Posterior cingulate gyrus (tissue), 11 donors: ENCODE measurements around the gene GRIN1.

ENCODE experiments used
- DNase-seq, 10 donors: peaks; one replicate each; pipeline versions ENCODE4 v3.0.0 to v3.0.0-alpha.2; 2020 to 2021; ENCODE audit warnings: mixed read lengths in 3 of 10
- intact Hi-C: fragments of 100-400 bp; cut with DNase I; formaldehyde crosslinking; loops from one replicate; pipeline ENCODE4 v1.15.1; 2023

Gene GRIN1

DNA sequence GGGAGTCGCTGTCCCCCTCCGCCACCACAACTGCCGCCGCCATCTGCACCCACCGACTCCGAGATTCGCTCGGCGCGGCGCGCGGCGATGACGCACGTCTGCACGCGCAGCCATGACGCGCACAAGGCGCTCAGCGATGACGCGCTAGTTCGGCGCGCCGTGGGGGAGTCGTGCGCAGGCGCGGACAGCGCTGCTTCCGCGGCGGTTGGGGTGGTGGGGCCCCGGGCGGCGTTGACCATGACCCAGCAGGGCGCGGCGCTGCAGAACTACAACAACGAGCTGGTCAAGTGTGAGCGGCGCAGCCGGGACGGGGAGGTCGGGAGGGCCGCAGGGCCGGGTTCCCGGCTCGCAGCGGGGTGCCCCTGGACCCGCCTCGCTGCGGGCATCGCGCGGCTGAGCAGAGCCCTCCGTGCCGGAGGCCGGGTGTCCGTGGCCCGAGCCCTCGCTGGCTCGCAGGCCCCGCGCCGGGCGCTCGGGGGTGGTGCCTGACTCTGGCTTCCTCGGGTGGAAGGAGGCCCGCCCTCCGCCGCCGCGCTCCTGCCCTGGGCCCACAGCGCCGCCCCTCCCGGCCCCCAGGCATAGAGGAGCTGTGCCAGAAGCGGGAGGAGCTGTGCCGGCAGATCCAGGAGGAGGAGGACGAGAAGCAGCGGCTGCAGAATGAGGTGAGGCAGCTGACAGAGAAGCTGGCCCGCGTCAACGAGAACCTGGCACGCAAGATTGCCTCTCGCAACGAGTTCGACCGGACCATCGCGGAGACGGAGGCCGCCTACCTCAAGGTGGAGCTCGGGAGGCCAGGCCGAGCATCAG, 49.7 kb downstream of the GRIN1 start, which contains the start of the genes ANAPC2 and SSNA1:
Gene ANAPC2, minus strand, starts transcription at position 71 of the 807 bp plus-strand sequence. Its CDS starts 28 bp downstream, at position 43.
Gene SSNA1, plus strand, starts transcription at position 187 of the 807 bp plus-strand sequence. Its CDS starts 51 bp downstream, at position 238.
- peak; percentile 85 to 98 (median 90) for DNase-seq
- intact Hi-C loops, result loop anchor here (1.0 to 5.0 kb wide), 3 partner anchors 17 to 49 kb away; partner anchors contain the start of genes NDOR1, RNF208 and TMEM203

DNA sequence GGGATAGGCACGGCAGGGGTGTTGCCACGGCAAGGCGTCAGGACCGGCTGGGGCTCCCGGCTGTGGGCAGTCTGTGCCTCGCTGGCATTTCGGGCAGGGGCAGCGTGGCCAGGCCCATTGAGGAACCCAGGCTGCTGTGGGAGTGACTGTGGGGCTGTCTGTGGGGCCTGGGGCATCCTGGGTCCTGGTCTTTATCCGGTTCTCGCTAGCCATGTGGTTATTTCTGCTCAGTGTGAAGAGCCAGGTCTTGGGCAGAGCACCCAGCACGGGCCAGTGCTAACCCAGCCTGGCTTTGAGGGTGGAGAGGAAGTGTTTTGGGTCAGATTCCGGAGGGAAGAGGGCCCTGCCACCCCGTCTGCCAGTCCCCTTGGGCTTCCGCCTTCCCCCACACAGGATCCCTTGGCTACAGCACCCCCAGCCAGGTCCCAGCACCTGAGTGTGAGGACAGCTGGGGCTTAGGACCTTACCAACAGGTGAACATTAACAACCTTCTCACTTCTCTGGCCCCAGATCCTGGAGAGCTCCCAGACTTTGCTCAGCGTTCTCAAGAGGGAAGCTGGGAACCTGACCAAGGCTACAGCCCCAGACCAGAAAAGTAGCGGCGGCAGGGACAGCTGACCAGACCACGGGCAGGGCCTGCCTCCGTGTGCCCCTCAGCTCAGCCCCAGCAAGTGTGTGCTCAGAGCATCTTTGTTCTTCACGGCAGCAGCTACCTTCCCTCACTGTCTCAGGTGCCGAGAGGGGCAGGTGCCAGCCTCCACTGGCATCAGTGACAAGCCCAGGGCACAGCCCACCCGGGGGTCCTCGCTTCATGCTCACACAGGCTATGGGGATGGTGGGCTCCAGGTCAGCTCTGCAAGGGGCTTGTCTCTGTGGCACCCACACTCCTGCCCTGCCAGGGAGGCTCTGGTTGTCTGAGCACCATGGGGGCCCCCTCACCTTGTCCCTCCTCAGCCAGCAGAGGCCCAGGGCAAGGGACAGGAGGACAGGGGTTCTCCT, 50.6 kb downstream of the GRIN1 start:
- DNase-seq, result no peak
- intact Hi-C loops, result loop anchor here (2.0 to 5.0 kb wide), 2 partner anchors 33 to 48 kb away; partner anchors contain the start of gene RNF208

DNA sequence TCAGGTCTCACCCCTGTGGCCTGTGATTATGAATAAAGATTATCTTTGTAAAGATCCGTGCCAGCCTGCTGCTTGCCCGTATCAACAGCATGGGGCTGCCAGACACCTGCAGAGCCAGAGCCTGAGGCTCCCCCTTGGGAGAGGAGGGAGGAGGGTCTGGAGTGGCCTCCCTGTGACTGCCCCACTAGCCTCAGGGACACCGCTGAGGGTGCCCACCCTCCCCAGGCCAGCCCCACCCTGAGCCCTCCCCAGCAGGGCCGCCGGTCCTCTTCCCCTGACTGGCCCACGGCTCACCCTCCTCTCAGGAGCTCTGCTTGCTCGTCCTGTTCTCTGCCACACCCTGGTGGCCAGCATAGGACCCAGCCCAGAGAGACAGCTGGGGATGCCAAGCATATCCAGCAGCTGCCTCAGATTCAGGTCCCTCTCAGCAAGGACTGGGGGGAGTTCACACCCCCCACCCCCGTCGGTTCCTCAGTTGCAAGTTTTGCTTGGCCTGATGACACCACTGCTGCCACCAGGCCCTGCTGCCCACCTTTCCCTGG, 51.4 kb downstream of the GRIN1 start:
- no peak for DNase-seq
- intact Hi-C loops, result no loop called here

DNA sequence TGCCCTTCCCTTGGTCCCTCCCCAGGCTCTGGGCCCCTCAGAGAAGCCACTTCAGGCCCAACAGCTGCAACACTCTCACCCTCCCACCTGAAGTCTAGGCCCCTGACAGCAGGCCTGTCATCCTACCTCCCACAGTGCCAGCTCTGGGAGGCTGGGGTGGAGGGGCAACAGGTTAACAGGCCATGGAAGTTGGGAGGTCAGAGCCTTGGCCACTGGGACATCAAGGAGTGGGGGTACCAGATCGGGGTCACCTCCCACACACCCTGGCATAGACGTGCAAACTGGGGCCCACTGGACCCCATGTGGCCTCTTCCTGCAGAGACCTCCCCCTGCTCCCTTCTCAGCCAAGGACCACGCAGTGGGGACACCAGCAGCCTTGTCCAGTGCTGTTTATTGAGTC, 52.3 kb downstream of the GRIN1 start:
- no peak for DNase-seq
- intact Hi-C loops, result no loop called here

DNA sequence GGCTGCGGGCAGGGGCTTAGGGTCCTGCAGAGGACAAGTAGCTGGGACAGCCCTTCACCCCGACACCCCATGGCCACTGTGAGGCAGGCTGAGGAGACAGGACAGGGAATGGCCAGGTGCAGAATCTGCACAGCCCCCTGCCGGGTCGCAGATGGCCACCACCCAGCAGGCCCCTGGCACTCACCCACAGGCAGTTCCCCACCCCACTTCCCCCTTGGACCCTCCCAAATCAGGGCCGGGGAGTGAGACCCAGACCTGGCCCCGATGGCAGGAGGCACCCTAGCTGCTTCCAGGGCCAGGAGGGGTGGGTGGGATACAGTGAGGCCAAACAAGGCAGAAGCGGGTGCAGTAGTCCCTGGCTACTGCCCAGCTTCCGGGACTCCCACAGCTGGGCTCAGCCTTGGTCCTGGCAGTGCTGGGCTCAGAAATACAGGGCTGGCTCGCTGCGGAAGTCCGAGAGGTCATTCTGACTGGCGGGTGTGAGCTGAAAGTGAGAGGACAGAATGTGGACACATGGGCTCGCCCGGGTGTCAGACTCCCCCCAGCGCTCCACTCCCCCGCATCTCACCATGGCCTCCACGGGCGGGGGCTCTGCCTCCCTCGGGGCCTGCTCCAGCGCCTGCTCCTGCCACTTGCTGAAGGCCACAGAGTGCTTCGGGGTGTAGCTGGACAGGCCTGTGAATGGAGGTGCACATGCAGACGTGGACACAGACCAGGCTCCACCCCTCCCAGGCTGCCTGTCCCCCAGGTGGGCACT, 52.9 kb downstream of the GRIN1 start:
- intact Hi-C loops, result no loop called here
- DNase-seq, result peak in 9 of 10 donors; percentile 49 to 96 (median 68)

DNA sequence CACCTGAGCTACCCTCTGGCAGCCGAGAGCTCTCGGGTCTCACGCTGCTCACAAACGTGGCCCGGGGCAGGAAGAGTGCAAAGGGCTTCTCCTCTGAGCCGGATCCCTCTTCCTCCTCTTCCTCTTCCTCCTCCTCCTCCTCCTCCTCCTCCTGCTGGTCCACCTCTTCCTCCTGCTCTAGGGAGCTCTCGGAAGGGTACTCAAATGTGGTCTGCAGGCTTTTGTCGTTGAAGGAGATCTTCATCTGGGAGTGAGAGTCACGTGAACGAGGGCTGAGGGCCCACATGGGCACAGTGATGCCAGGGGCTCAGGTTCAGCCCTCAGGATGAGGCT, 53.5 kb downstream of the GRIN1 start:
- no peak for DNase-seq
- intact Hi-C loops, result no loop called here

DNA sequence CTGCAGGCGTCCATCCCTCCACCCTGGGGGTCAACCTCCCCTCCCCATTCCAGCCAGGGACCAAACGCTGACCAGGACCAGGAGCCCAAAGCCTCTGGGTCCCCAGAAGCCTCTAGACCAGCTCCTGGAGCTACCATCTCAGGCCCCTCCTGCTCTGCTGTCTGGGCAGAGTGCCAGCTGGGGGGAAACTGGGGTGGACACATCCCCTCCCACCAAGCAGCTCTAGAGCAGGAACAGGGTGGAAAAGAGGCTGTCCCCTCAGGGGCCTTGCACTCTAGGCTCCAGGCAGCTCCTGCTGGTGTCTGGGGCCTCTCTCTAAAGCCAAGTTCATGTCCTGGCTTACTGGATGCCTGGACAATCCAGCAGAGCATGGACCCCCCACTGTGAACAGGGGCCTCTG, 53.9 kb downstream of the GRIN1 start:
- intact Hi-C loops, result no loop called here

DNA sequence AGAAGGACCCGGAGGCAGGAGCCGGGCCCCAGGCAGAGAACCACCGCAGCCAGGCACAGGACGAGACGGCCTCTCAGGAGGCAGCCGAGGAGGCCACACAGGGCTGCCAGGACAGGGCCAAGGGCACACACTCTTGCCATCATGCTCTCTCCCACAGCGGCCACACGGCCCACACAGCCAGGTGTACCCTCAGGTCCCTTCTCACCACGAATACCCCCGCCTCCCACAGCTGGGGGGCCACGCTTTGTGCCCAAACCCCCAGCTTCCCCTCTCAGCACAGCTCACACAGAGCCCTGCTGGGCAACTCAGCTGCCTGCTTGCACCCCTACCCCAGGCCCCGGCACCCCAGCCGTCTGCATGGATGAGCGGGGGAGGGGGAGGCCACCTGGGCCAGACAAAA, 54.8 kb downstream of the GRIN1 start:
- DNase-seq, result peak in 1 of 10 donors; percentile 84
- intact Hi-C loops, result no loop called here

More for the DNA sequence above, 53.9 kb downstream of the GRIN1 start:
- no peak for DNase-seq

DNA sequence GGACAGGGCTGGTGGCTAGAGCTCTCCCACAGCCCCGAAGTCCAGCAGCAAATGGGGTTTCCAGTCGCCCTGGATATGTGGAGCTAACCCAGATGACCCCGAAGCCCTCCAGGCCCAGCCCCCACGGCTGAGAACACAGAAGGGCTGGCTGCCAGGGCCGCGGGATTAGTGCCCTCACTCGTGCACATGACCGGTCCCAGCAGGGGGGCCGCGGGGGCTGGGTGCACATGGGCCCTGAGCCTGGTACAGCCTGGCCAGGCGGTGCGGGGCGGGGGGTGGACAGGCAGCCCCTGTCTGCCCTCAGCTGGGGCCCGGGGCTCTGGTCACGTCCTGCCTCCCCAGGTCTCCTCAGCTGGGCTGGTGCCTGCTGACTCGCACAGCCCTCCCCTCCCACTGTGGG, 55.4 kb downstream of the GRIN1 start:
- intact Hi-C loops, result no loop called here
- peak; percentile 82 to 99 (median 93) for DNase-seq

DNA sequence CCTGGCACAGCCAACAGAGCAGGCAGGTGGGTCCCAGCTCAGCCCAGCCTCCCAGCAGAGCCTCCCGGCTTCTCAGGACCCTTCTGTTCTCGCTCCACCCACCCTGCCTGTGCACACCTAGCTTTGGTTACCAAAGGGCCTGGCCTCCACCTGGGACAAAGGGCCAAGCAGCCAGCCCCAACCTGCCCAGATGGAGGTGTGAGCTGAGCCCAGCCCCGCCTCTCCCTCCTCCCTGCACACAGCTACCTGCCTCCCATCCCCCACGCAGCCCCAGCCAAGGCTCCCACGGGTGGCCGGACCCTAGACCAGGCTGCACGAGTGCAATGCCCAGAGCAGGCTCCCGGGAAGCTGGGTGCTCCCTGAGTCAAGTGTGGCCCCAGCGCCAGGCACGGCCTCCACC, 56.0 kb downstream of the GRIN1 start:
- intact Hi-C loops, result no loop called here
- peak in 1 of 10 donors; percentile 83 for DNase-seq

DNA sequence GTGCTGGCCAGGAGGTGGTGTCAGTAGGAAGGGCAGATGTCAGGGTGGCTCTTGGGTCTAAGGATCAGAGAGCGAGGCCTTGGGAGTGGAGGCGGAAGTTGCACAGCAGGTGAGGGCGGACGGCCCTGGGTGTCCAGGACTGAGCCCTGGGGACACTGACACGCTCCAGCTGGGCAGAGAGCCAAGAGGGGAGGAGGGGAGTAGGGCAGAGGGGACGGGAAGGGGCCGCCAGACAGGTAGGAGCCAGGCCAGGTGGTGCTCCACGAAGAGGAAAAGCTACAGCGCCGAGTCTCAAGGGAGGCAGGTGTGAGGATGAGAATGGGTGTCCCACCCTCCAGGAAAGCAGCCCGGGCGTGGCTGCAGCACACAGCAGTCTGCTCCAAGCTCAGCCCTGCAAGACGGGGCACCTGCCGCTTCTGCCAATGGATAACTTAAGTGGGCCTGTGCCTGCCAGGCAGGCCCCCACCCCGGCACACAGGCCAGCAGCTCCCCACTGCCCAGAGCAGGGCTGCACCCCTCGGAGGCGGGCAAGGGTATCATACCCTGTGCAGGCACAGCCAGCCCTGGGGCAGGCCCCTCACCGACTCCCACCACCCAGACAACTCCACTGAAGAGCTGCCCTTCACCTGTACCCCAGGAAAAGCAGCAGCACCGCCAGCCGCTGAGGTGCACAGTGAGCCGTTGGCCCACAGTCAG, 56.7 kb downstream of the GRIN1 start:
- peak in 1 of 10 donors; percentile 86 for DNase-seq
- intact Hi-C loops, result no loop called here

DNA sequence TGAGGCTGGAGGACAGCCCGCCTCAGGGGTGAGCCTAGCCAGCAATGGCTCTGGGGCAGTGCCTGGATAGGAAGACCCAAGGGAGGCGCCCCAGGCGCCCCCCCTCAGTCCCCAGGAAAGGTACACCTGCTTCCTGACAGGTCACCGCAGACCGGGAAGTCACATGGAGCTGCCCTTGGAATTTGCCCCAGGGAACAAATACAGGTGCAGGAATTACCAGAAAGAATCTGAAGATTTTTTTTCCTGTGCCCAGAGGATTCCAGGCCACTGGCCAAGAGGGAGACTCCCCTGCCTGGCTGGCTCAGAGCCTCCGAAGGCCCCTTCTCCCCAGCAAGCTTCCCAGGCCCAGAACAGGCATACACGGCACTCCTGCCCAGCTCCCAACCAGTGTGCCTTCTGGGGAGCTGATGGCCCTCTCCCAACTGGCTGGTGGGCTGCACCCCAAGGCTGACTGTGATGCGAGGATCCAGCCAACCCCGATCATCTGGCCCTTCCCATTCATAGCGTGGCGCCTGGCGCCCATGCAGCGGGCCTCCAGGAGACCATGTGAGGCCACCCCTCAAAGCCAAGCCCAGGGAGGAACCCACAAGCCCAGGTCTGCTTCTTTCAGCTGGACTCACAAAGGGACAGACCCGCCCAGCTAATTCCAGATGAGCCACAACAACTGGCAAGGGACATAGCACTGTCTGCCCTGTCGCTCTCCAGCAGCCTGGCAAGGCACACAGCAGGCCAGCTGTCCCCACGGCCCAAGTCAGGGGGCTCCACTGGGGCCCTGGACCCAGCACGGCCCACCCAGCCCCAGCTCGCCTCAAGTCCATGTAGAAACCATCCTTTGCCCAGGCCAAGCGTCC, 59.3 kb downstream of the GRIN1 start:
- peak in 1 of 10 donors; percentile 83 for DNase-seq
- intact Hi-C loops, result no loop called here

DNA sequence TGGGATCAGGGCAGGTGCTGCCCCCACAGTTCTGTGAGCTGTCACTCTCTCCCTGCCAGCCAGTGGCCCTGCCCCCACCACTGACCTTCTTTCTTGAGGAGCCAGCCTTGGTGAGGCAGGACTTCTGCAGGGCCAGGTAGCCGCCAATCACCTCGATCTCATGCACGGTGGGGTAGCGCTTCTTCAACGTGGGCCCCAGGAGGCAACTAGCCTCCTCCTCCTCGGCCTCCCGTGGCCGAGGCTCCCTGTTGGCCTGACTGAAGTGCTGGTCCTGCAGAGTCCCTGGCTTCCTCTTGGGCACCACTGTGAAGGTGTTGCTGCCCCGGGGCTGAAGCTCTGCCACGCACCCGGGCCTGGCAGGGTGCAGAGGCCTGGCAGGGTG, 59.9 kb downstream of the GRIN1 start:
- peak in 1 of 10 donors; percentile 84 for DNase-seq
- intact Hi-C loops, result no loop called here

DNA sequence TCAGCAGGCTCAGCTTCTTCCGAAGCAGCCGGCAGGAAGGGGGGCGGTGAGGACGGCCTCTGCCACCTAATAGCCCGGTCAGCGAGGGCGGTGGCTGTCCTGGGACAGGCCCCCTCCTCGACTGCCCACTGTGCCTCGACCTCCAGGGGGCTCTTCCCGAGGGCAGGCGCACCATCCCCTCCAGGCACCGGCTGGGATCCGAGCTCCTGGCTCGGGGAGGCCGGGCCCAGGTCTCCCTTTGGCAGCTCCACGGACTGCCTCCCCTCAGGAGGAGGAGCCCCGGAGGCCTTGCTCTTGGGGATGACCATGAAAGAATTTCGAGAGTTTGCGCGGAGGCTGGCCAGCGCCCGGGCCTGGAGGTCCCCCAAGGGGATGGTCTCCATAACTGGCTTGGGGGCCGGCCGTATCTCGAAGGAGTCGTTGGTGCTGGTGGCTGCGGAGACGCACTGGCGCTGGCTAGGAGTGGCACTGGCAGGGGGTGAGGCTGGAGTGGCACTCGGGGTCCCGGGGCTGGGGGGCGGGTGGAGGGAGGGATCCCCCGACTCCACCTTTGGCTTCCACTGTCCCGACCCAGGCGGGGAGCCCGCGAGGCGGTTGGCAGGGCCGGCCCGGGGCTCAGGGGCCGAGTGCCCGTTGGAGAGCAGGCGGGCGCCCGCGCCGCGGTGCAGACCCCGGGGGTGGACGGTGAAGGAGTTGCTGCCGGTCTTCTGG, 60.6 kb downstream of the GRIN1 start:
- intact Hi-C loops, result no loop called here
- peak in 1 of 10 donors; percentile 81 for DNase-seq

DNA sequence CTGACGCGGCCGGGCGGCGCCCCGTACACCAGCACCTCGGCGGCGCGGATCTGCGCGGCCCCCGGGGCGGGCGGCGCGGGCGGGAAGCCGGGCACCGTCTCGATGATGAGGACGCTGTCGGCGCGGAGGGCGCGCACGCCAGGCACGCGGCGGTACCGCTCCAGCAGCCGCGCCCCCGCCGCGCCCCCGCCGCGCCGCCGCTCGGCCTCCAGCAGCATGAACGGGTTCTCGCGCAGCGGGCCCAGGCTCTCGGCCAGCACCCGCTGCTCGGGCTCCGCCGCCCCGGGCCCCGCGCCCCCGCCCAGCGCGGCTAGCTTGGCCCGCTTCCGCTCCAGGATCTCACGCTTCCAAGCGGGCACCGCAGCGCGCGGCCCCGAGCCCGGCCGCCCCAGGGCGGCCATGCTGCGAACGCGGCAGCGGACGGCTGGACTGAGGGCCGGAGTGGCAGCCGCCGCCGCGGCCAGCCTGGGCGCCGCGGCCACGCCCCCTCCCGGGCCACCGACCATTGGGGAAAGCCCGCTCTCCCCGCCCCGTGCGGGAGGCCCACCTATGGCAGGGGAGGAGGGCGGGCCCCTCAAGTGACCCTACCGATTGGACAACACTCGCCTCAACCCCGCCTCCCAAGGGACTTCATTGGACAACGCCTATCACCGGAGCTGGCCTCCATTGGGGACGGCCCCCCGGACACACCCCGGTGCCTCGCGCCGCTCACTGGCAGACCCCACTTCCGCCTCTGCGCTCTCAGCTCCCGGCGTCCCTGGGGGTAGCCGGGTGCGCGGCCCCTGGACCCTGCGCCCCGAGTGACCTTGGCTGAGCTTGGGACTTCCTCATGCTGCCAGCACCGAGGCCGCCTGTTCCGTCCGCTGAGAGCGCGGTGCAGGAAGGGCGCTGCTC, 61.6 kb downstream of the GRIN1 start, which contains the start of gene TPRN:
Gene TPRN, minus strand, starts transcription at position 431 of the 894 bp plus-strand sequence. Its CDS starts 30 bp downstream, at position 401.
- intact Hi-C loops, result no loop called here
- peak; percentile 98 to 100 (median 100) for DNase-seq

DNA sequence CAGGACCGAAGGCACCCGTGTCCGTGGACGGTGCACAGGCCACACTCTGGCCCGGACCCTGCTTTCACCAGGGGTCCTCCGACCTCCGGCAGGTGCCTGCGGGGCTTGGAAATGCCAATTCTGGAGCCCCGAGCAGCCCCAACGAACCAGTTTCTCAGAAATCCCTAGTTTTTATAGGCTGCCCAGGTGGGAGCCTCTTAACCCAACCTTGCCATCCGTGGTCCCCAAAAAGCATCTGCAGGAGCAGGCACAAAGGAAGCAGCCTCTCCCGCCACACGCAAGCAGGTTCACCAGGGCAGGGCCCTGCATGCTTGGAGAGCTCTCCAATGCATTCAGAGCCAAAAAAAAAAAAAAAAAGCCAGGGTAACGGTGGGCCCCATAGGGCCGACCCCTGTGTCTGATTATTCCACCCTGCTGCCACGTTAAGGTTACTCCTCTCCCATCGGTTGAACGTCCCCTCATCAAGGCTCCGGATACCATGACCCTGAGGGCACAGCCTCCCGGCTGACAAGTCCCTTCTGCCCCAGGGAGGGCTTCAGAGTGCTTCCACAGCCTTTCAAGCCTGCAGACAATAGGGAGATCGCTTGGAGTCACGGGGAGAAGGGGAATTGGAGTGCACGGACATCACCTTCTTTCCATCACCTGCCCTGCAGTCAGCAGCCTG, 62.4 kb downstream of the GRIN1 start:
- intact Hi-C loops, result no loop called here
- DNase-seq, result no peak
